ENCODE results near the gene HESX1. TPM values are rescaled to one million over a fixed set of nuclear protein-coding genes. Genes with fewer than 3 reads are reported as not detected.

Gene HESX1
- total RNA-seq, 1 donor from 2014 or later: 0.30 TPM

- H3K9me3 ChIP-seq (replicated peaks): no peaks in the 10 kb centered on the region
- no peaks in the 10 kb centered on the region for H3K36me3 ChIP-seq
- peak overlapping the region; percentile 61 for H3K27ac ChIP-seq (replicated peaks)
- peaks cover 8% of the 10 kb centered on the region for H3K27me3 ChIP-seq (ENCODE audit: low read depth)
- peak overlapping the region; percentile 33 for H3K4me3 ChIP-seq
- no peak for DNase-seq
- intact Hi-C loops (cut with micrococcal nuclease): no loop called here
- H3K4me1 ChIP-seq: peaks cover 47% of the 10 kb centered on the region
- no peak for TF ChIP-seq CTCF (IDR thresholded peaks at IDR 0.05; ENCODE audit: borderline replicate concordance)
These were observed 48.0 kb downstream of the HESX1 start for GRCh38 chr3:57151749-57152148.

- no peak overlapping the region for H3K4me3 ChIP-seq
- peak overlapping the region; percentile 61 for H3K27ac ChIP-seq (replicated peaks)
- intact Hi-C loops (cut with micrococcal nuclease): no loop called here
These were observed 48.7 kb downstream of the HESX1 start for GRCh38 chr3:57151021-57151449.

GRCh38 chr3:57150113-57150581 lies 49.6 kb downstream of the HESX1 start:
- intact Hi-C loops (cut with micrococcal nuclease): no loop called here
- H3K27ac ChIP-seq (replicated peaks): peak overlapping the region; percentile 61
- H3K4me1 ChIP-seq: peaks cover 42% of the 10 kb centered on the region

More at GRCh38 chr3:57151021-57151449, 48.7 kb downstream of the HESX1 start:
- H3K4me1 ChIP-seq: peaks cover 47% of the 10 kb centered on the region
- H3K27me3 ChIP-seq (ENCODE audit: low read depth): peaks cover 5% of the 10 kb centered on the region
- no peaks in the 10 kb centered on the region for H3K36me3 ChIP-seq
- TF ChIP-seq CTCF (IDR thresholded peaks at IDR 0.05; ENCODE audit: borderline replicate concordance): no peak
- no peak for DNase-seq
- no peaks in the 10 kb centered on the region for H3K9me3 ChIP-seq (replicated peaks)

More at GRCh38 chr3:57150113-57150581, 49.6 kb downstream of the HESX1 start:
- H3K9me3 ChIP-seq (replicated peaks): no peaks in the 10 kb centered on the region
- DNase-seq: no peak
- no peaks in the 10 kb centered on the region for H3K36me3 ChIP-seq
- no peak overlapping the region for H3K4me3 ChIP-seq
- TF ChIP-seq CTCF (IDR thresholded peaks at IDR 0.05; ENCODE audit: borderline replicate concordance): no peak
- H3K27me3 ChIP-seq (ENCODE audit: low read depth): no peaks in the 10 kb centered on the region

Other genes starting within 250 kb of the HESX1 start
- not detected for gene SPATA12, start 139.3 kb downstream of the HESX1 start, total RNA-seq
- gene IL17RD, start 34.6 kb downstream of the HESX1 start, total RNA-seq: 9.6 TPM
- 51.4 TPM for gene APPL1, start 27.8 kb upstream of the HESX1 start, total RNA-seq
- gene ASB14, start 92.7 kb upstream of the HESX1 start, total RNA-seq: 23.3 TPM